ENCODE results near the gene NUDT14. TPM values are rescaled to one million over a fixed set of nuclear protein-coding genes. Genes with fewer than 3 reads are reported as not detected.

The NUDT14 gene
- total RNA-seq, 1 donor from 2014 or later: 17.7 TPM

DNA sequence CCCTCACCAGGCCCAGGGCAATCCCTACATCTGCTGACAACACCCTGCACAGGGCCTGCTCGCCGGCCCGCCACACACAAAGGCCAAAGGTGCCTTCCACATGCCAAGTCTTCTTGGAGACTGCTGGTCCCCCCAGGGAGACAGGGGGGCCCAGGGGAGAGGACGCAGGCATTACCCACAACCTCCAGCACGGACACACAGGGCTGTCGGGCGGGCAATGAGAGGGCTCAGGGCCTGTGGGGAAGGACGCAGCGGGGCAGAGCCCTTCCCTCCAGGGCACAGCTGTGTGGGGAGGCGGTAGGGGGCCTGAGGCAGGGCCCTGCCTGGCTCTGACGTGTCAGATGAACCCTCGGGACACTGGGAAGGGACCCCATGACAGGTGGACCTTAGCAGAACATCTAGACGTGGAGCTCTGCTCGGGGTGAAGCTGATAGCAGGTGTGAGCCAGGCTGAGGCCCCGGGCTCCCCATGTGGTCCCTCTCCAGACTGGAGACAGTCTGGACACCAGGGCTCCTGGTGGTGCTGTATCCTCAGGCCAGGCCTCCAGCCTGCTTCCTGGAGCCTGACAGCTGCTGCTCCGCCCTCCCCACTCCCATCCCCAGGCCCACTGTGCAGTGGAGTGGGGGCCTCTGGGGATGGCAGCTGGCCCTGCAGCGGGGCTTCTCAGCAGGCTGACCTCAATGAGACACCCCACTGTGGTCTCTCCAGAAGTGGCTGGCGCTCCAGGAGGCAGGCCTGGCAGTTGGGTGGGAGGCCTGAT, 31.6 kb upstream of the NUDT14 start:
- no peak for DNase-seq (ENCODE audit: low read depth)

DNA sequence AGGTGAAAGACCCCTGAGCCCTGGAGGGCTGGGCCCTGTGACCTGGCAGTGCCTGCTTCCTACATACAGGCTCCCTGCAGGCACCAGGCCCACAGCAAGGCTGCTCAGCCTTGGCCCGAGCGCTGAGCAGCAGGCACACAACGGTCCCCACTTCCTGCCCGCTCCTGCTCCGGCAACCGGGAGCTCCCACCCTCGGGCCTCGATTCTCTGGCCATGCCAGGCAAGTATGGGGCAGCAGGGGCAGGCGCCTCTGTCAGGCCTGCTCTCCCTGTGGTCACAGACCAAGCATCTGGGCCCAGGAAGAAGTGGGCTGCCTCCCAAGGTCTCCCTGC, 30.6 kb upstream of the NUDT14 start:
- DNase-seq (ENCODE audit: low read depth): no peak

DNA sequence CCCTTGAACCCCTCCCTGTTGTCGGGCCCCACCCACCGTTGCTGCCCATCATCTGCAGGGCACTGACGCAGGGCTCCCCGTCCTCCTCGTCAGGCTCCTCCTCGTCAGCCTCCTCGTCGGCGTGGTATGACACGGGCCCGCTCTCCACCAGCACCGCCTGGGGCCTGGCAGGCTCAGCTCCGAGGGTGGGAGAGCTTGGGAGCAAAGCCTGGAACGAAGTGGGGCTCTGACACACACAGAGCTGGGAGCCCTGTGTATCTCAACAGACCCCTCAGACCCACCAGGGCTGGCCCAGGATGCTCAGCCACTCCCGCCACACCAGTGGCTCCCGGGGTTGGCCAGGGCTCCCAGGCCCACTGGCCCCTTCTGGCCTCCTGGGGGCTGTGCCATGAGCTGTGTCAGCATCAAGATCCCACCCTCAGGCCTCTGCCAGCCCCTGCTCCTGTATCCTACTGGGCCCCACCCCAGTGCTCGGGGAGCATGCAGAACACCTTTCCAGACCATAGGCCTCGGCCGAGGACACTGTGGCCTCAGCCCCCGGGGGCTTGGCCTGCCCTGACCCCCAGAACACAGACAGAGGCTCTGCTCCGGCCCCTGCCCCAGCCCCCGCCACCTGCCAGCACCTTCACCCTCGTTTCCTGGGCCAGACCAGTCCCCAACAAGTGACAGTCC, 30.1 kb upstream of the NUDT14 start:
- no peak for DNase-seq (ENCODE audit: low read depth)

DNA sequence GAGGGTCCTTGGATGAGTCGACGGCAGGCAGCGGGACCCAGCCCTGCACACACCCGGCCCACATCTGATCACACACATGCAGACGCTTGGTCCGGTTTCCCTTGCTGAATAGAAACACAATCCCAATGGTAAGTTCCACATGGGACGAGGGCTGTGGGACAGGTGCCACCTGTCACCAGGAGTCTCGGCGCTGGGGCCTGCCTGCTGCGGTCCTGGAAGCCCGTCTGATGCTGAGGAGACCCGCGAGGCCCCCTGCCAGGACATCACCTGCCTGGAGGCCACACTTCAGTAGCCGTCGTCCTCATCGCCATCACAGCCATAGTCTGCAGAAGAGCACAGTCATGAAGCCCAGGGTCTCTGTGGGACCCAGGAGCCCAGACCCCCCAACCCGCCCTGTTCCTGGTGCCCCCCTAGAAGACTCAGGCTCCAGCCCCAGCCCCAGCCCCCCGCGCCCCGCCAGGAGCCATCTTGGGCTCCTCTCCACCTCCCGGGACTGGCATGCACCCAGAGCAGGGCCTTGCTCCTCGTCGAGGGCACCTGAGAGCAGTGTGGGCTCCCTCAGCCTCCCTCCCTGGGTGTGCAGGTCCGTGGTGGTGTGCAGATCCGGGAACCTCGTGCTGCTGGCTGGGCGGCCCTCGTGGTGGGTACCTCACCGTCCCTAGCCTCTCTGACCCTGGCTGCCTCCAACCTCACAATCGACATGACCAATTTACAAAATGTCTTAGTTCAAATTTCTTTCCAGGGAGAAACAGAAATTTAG, 29.3 kb upstream of the NUDT14 start:
- no peak for DNase-seq (ENCODE audit: low read depth)

DNA sequence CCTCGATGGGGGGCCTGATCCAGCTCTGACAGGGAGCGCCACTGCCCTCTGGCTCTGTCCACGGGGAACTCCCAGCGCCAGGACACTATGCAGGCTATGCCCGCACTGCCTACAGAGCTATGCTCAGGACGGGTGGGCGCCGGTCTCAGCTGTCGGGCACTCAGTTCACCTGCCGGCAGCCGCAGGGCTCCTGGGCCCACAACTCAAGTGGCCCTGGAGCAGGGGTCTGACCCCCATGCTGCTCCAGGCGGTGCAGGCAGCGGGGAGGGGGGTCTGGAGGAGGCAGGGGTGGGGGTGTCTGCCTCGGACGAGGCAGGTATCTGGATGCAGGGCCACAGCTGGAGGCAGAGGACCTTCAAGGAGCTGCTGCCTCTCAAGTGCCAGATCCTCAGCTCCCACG, 28.5 kb upstream of the NUDT14 start:
- no peak for DNase-seq (ENCODE audit: low read depth)

DNA sequence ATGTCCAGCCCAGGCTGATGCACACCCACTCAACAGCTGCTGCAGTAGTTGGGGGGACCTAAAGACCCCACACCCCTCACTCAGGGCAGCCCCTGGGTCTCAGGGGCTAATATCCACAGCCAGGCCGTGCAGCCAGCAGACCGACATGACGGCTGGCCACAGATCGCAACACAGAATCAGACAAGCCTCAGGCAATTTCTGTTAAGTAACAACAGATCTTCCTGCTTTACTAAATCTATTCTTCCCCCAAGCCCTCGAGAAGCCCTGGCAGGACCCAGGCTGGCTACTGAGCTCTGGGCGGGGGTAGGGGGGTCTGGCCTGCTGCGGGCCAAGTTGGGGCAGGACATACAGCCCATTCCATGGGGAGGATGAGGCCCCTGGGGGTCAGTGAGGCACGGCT, 28.0 kb upstream of the NUDT14 start:
- no peak for DNase-seq (ENCODE audit: low read depth)

DNA sequence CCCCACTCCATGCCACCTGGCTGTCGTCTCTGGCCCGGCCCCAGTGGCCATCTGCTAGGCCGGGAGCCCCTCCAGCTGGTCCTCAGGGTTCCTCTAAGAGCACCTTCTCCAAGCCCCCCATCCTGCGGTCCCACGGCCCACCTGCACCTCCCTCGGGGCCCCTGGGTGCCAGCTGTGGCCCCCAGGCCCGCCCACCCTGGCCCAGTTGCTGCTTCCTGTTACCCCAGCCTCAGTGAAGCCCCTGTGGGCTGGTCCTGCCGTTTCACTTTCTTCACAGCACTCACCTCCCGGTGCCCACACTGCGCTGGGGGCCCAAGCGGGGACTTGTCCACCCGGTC, 27.6 kb upstream of the NUDT14 start:
- DNase-seq (ENCODE audit: low read depth): no peak

DNA sequence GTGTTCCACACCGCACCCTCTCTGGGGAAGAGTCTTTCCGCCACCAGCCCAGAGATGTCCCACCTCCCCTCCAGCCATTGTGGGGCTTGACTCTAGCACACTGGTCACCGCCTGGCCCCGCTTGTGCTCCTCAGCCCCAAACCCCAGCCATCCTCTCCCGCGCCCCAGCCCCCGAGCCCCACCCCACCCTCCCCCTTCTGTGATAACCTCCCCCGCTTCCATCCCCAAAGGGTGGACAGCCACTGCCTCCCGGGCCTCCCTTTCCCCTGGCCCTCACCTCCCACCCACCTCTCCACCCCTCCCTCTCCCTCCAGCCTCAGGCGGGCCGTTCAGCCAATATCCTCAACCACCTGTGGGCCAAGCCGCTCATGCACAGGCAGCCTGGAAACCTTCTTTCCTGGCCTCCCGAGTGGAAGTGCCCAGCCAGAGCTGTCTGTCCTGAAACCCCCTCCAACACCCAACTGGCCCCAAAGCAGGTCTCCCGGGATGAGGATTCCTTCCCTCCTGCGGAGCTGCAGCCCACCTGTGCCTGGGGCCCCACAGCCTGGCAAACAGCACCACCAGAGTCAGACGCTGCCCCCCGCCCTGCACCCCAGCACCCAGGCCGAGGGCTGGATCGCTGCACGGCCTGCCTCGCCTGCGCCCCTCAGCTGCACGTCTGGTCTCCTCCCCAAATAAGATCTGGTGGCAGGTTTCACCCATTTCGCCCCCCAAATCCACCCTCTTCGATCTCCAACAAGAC, 27.1 kb upstream of the NUDT14 start:
- DNase-seq (ENCODE audit: low read depth): no peak

DNA sequence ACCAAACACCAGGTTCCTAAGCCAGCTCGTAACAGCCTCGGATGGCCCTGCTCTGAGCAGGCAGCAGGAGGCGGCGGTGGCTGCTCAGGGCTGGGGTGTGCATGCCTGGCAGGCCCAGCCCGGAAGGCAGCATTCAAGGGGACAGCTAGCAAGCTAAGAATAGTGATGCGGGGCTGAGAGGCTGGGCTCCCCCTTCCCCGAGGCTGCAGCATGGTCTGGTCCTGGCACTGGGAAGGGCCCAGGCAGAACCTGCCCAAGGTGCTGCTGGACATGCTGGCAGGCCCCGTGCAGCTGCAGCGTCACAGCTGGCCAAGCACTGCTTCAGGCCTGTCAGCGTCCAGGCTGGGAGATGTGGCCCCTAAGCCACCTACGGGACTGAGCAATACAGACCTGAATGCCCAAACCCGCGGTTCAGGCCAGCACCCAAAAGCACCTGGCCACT, 26.4 kb upstream of the NUDT14 start:
- DNase-seq (ENCODE audit: low read depth): no peak

DNA sequence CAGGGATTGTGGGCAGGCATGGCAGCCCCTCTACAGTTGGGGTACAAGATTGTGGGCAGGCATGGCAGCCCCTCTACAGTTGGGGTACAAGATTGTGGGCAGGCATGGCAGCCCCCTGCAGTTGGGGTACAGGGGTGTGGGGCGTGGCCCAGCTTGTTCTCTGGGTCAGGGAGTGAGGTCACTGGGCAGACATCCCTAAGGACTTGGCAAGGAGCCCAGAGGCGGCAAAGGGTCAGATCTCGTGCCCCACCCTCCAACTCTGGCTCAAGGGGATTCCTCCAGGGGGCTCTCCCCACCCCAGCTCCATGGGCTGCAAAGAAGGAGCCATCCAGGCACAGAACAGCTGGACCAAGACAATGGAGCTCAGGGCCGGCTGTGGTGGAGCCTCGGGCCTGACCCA, 25.8 kb upstream of the NUDT14 start:
- DNase-seq (ENCODE audit: low read depth): no peak

DNA sequence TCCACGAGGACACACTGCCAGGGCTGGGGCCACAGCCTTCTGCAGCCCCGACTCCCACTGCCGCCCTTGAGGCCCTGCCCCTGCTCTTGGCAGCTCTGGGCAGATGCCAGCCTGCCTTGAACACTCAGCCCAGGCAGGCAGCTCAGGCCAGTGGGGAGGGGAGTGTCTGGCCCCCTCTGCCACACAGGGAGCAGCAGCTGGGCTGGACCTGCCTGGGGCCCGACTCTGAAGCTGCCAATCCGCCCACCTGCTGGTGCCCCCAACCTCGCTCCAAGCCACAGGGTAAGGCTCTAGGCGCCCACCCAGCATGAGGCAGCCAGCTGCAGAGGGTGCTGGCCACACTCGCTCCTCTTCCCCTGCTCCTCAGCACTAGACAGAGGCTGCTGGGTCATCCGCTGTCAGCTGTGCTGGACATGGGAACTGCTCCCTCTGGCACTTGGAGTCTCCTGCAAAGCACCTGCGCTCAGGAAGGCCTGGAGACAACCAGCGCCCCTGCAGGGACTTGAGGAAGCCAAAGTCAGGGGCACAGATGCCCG, 24.6 kb upstream of the NUDT14 start:
- no peak for DNase-seq (ENCODE audit: low read depth)

DNA sequence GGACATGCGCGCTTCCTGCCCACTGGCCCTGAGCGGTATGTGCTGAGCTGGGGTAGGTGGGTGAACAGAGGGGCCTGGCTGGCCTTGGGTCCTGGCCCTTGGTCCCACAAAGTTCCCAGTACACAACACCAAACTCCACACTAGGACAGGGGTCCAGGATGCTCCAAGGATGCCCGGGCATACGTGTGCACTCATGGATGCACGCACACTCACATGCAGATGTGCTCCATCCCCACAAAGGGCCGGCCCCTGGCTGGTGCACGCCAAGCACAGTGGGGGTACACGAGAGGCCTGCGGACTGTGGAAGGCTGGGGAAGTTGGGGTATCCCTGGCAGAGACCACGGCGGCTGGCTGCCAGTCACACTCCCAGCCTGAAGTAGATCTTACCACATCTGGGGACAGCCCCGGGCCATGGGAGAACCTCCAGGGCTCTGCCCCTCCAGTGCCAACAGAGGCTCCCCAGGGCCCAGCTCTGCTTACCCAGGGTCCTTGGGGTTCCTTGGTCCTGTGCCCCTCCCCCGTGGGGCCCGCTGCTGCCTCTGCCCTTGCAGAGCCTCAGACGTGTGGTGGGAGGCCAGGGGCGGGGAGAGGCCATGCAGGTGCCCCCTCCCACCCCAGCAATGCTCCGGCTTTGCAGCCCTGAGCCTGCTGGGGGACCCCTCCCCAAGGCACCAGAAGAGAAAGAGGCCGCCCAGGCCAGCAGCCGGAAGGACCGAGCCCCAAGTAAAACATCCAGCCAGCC, 24.0 kb upstream of the NUDT14 start:
- no peak for DNase-seq (ENCODE audit: low read depth)

DNA sequence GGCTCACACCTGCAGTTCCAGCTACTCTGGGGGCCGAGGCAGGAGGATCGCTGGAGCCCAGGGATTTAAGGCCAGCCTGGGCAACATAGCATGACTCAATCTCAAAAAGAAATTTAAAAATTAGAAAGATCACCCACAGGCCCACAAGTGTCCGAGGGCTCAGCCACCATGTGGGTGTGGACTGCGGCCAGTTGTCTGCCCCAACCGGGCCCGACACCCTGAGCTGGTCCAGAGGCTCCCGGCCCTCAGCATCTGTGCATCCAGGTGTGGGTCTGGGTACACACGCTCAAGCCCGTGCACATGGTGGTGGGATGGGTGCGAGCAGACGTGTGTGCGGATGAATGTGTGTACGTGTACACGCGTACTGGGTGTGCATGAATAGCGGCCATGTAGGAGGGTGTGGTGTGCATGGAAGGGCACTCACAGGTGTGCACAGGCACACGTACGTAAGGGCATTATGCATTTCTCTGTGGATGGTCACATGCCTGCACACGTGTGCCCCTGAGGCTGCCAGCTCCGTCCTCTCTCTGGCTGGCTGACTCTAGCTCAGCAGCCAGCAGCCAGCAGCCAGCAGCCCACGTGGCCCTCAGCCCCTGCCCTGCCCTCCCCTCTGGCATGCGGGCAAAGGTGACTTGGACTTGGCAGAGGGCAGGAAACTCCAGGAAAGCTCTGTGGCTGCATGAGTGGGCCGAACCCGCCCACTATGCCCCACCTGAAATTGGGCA, 23.3 kb upstream of the NUDT14 start:
- peak; percentile 72 for DNase-seq (ENCODE audit: low read depth)

DNA sequence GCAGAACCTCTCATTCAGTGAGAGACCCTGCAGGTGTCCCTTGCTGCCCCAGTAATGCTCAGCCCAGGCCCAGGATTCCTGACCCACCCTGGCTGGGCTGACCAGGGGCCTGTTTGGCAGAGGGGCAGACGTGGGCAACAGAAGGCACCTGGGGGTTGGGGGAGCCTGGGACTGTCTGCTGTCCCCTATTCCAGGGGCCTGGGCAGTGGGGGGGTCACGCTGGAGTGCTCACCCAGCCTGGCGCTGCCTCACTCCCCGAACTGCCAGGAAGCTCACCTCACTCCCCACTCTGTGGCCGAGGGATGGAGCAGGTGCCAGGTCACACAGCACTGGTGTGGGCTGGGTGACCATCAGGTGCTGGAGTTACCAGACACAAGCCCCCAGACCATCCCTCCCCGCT, 22.6 kb upstream of the NUDT14 start:
- DNase-seq (ENCODE audit: low read depth): no peak

DNA sequence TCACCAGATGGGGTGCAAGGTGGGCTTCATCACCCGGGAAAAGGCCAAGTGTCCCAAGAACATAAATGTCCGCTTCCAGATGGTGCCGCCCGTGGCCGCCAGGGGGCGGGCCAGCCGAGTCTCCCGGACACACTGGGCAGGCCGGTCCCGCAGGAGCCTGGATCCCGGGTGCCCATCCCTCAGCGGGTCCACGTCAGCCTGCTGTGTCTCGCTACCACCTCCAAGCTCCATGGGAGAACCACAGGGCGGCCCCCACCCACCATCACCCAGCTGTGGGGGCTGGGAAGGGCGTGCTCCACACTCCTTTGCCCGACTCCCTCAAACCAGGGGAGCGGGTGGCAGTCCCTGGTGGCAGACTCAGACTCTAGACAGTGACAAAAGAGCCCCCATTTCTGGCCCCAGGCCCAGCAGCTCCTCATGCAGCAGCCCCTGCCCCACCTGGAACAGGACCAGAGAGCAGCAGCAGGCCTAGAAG, 22.0 kb upstream of the NUDT14 start:
- no peak for DNase-seq (ENCODE audit: low read depth)

DNA sequence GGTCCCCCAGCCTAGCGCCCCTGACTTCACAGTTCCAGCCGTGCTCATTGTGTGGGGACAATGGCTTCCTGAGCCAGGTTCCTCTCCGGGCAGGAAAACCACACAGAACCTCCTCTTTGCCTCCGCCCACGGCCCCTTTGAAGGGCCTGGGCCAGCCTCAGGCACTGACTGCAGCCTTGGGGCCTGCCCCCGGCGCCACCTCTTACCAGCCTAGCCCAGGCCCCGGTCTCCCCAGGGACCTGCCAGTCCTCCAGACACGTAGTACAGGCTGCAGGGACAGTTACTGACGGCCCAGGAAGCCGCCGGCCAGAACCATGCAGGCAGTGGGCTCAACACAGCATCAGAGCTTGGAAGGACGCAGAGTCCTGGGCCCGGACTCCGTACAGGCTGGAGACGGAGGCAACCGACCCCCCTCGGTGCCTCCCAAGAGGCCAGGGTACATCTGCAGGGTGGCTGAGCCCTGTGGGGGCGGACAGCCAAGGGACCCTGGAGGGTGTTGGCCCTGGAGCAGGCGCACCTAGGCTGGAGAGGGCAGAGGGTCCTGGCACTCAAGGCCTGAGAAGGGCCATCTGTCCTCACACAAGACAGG, 20.9 kb upstream of the NUDT14 start:
- DNase-seq (ENCODE audit: low read depth): no peak

DNA sequence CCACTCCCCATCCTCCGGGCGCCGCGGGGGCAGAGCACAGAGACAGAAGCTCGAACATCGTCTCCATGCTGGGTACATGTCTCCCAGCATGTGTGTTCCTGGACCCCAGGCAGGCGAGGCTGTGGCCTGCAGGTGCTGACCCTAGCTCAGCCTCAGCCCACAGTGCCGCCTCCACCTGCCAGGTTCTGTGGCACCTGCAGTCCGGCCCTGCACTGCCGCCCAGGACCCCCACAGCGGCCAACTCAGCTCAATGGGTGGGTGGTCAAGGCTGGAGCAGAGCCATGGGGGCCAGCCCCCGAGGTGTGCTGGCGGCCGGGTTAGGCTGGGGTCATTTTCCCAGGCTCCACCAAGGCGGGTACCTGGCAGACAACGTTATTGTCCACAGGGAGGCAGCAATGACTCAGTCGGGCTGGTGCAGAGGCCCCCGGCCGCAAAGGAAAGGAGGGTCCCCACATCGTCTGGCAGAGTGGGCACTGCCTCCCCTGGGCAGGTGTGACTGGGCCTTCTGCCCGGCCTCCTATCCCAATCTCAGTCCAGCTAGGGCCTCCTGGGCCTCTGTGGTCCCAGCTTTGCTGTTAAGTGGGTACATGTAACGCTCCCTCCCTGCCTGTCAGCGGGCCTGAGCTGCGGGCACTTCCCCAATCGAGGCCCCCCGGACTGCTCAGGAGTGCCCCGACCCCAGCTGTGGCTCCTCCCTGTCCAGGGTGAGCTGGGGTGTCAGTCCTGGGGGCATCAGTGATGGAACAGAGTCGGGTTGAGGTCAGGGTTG, 20.2 kb upstream of the NUDT14 start:
- no peak for DNase-seq (ENCODE audit: low read depth)

DNA sequence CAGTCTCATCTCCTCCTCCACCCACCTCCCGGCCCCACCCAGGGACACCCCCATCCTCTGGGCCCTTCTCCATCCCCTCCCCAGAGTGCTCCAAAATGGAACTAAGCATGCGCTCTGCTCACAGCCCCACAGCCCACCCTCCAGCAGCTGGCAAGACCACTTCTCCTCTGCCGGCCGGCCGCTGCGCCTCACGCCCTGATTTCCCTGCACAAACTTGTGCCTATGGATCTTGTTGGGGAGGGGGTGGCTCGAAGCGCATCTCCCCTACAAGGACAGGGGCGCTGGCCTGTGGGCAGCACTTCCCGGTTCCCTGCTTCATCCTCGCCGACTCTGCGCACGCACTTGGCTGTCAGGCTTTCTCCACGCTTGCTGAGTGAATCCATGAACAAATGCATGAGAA, 19.5 kb upstream of the NUDT14 start:
- no peak for DNase-seq (ENCODE audit: low read depth)

DNA sequence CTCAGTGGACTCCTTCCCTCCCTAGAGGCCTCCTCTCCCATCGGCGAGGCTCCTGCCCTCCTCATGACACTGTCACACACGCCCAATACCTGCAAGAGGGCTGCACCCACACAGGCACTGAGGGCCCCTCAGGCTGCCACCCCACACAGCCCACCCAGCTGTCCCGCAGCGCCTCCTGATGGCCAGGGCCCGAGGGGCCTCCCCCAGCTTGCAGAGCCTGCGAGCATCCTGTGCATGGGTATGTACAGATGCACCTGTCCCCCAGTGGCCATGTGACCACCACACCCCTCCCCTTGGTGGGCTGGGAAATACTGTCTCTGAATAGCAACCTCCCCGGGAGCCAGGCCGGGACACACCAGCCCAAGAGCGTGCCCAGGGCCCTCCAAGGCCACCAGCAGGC, 19.0 kb upstream of the NUDT14 start:
- no peak for DNase-seq (ENCODE audit: low read depth)
